Measurements from ENCODE around the gene BOD1L1.

DNA sequence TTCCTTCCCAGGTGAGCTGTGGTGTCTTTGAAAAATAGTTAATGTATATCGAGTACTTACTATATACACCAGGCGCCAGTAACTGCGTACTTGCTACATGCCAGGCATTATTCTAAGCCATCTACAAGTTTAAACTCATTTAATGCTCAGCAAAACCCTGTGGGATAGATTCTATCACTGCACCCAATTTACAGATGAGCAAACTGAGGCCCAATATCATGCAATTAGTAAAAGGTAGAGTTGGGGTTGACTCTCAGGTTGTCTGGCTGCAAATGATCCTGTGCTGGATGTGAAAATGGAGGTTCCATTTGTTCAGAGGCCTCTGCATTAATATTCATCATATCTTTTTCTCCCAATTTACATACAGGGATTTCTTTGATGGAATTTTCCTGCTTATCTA lies 100.9 kb downstream of the BOD1L1 start:
- TF ChIP-seq ZNF311 (tag by site-specific recombination; IDR thresholded peaks at IDR 0.05; ENCODE audit: borderline replicate concordance) (no peak), KLF10 (tag by site-specific recombination; IDR thresholded peaks at IDR 0.05) (no peak), ZNF148 (tag by site-specific recombination; IDR thresholded peaks at IDR 0.05; ENCODE audit: borderline replicate concordance) (no peak), ZNF274 (IDR thresholded peaks at IDR 0.05; ENCODE audit: low read length) (no peak), ZNF274 (tag by site-specific recombination; IDR thresholded peaks at IDR 0.05; ENCODE audit: borderline replicate concordance) (no peak), ZNF24 (tag by site-specific recombination; IDR thresholded peaks at IDR 0.05) (no peak), SALL2 (tag by site-specific recombination; IDR thresholded peaks at IDR 0.05; ENCODE audit: borderline replicate concordance) (no peak)
